DMS 273 (cell line): ENCODE measurements around the gene TRAK1.
"Not testable (repeated sequence)": the region's sequence is repeated elsewhere in the genome, so short reads cannot be mapped to it uniquely, and the experiment has no call there.

Experiments used
- DNase-seq: peaks from one replicate; lab custom pipeline; 2025; ENCODE audit not compliant: unreplicated experiment; lab: John Stamatoyannopoulos, UW

TRAK1 gene, protein sequence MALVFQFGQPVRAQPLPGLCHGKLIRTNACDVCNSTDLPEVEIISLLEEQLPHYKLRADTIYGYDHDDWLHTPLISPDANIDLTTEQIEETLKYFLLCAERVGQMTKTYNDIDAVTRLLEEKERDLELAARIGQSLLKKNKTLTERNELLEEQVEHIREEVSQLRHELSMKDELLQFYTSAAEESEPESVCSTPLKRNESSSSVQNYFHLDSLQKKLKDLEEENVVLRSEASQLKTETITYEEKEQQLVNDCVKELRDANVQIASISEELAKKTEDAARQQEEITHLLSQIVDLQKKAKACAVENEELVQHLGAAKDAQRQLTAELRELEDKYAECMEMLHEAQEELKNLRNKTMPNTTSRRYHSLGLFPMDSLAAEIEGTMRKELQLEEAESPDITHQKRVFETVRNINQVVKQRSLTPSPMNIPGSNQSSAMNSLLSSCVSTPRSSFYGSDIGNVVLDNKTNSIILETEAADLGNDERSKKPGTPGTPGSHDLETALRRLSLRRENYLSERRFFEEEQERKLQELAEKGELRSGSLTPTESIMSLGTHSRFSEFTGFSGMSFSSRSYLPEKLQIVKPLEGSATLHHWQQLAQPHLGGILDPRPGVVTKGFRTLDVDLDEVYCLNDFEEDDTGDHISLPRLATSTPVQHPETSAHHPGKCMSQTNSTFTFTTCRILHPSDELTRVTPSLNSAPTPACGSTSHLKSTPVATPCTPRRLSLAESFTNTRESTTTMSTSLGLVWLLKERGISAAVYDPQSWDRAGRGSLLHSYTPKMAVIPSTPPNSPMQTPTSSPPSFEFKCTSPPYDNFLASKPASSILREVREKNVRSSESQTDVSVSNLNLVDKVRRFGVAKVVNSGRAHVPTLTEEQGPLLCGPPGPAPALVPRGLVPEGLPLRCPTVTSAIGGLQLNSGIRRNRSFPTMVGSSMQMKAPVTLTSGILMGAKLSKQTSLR

DNA sequence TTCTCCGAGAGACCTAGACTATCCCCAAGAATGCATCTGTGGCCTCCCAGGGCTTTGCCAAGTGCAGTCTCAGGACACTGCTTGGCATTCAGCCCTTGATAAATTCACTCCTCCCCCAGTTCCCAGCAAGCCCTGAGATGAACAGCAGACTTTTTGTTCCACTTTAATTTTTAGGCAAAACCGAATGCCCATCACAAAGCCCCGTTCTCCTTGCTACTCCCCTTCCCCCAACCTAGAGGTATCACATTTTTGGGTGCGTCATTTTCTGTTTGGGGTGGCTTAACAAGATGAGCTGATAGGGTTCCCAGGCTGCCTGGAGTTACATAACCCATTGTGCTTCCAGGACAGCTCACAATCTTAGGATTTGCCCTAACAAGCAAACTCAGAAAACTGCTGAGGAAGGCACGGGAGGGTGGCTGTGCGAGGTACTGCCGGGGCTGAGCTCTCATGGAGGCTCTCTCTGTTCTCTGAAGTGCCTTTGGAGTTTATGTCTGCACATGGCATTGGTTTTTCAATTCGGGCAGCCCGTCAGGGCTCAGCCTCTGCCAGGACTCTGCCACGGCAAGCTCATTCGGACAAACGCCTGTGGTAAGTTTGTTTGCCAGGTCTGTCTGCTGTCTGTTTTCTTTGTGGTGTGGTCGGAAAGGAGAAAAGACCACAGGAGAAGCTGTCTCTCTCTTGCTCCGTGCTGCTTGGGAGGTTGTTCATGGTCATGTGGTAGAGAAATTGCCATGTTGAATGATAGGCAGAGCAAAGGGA is at the start of gene TRAK1:
Gene TRAK1 (plus strand): TSS at position 385 of the 759 bp plus-strand sequence. CDS start 113 bp downstream, at position 498.
- no peak for DNase-seq

DNA sequence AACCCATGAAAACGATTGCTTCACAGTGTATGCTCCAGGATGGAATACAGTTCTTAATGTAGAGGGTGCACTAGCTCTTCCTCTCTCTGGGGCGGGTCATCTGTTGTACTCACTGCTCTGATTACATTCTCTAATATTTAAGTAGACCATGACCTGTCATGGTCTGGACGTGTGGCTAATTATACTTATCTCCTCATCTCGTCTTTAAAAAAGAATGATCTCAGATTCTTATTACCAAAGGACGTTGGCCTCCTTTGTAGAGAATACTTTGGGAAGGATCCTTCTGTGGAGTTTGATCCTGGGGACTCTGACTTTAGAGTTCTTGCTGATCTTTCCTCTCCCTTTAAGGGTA is 48.4 kb upstream of the TRAK1 start:
- DNase-seq, result peak; percentile 49

DNA sequence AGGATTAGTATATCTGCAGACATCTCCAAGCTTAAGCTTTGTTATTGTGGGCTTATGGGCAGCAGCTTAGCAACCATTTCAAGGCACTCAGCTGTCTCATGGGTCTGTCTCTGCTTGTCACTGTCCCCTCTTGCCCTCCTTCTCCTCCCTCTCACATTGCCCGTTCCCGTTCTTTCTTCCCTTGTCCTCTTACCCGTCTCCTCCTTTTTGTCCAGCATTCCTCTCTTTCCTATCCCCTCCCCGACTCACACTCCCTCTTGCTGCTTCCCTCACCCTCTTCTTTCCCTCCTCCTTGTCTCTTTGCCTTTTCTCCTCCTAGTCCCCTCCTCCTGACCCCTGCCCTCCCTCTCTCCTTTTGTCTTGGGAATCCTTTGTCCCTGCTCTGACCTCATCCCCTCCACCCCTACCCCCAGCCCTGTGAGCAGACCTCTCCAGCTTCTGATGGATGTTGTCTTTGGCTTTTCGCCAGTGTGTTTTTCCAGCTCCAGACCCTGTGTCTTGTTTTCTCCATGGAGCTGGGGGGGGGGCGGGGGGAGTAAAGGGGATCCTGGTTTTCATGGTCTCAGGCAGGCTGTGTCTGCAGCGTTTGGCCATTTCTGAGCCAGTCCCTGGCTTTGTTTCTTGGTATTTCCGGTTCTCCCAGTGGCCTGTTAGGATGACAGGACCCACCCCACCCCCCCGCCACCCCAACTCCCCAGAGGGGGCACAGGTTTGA is 47.9 kb upstream of the TRAK1 start:
- DNase-seq, result peak; percentile 70

DNA sequence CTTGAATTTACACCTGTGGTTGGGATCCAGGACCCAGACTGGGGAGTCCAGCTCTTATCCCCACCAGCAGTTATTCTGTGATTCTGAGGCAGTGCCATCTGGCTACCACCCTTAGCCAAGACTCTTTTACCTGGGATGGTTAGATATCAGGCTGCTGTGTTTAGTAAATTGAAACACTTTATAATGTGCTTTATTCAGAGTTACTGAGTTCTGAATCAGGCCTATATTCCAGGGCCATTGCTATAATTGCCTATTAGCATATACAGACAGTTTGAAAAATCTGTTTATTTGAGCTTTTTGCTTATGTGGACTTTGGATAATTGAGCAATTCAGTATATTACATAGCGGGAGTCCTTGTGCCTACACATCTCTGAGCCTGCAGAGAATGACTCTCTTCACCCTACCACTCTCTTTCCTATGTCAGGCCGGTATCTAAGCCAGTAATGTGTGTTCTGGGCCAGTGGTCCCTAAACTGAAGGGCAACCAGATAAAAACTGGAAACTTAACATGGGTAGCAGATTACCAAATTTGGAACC is 45.4 kb upstream of the TRAK1 start:
- DNase-seq, result peak; percentile 48

DNA sequence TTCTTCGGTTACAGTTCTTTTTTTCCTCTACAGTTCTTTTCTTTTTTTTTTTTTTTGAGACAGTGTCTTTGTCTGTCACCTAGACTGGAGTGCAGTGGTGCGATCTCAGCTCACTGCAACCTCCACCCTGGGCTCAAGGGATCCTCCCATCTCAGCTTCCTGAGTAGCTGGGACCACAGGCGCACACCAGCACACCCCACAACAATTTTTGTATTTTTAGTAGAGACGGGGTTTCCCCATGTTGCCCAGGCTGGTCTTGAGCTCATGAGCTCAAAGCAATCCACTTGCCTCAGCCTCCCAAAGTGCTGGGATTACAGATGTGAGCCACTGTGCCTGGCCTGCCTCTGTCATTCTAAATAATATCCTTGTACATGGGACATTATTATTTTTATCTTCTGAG is 42.6 kb upstream of the TRAK1 start:
- DNase-seq, result not testable (repeated sequence)

DNA sequence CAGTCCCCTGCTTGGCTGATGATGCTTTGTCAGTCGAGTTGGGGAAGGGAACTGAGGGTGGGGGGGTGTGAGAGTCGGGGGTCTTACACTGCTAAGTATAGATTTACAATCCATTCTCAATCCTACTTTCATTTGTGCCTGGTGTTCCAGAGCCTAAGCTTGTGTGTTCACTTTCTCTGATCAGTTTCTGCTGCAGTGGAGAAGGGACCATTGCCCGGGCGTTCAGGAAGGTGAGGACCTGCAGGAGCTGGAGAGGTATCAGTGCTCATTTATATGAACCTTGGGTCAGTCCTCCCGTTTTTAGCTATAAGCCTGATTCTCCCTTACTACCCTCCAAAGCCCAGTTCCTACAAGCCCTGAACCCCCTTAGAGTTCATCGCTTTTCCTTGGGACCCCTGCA is 41.0 kb upstream of the TRAK1 start:
- no peak for DNase-seq

DNA sequence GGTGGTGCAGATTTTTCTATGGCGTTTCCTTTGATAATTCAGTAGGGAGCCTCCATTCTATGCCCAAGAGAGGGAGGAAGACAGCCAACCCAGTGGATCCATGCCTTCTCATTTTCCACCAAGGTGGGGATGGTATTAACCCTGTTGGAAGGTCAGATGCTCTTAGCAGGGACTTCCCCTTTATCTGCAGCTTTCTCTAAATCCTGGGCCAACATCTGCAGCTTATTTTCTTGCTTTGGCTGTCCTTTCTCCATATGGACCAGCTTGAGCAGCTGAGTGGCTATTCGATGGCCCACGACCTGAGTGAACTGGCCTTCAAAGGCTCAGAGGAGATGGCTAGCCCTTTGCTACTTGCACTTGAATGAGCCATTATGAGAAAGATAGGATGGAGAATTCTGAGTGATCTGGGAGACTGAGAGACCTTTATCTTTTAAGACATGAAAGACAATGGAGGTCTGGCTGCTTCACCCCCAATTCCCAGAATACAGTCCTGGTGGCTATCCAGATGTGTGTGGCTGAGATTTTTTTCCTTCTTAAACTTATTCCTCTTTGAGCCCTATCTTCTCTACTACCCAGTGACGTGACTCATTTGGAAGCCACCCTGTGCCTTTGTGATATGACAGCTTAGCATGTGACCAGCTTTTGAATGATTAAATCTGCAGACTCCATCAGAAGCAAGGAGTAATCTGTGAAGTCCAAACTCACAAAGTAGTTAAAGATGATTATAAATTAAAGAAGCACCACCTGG is 39.6 kb upstream of the TRAK1 start:
- DNase-seq, result no peak

DNA sequence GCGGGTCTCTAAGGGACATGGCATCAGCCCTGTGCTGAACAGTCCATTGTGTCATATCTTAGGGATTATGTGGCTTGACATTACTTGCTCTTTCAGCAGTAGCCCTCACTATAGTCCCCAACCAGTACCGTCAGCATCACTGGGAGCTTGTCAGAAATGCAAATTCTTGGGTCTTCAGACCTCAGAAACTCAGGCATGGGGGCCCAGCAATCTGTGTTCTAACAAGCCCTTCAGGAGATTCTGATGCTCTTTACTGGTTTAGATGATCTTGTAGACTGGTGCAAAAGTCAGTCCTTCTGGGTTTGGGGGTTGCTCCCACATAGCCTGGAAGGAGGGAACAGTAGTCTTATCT is 39.0 kb upstream of the TRAK1 start:
- no peak for DNase-seq

DNA sequence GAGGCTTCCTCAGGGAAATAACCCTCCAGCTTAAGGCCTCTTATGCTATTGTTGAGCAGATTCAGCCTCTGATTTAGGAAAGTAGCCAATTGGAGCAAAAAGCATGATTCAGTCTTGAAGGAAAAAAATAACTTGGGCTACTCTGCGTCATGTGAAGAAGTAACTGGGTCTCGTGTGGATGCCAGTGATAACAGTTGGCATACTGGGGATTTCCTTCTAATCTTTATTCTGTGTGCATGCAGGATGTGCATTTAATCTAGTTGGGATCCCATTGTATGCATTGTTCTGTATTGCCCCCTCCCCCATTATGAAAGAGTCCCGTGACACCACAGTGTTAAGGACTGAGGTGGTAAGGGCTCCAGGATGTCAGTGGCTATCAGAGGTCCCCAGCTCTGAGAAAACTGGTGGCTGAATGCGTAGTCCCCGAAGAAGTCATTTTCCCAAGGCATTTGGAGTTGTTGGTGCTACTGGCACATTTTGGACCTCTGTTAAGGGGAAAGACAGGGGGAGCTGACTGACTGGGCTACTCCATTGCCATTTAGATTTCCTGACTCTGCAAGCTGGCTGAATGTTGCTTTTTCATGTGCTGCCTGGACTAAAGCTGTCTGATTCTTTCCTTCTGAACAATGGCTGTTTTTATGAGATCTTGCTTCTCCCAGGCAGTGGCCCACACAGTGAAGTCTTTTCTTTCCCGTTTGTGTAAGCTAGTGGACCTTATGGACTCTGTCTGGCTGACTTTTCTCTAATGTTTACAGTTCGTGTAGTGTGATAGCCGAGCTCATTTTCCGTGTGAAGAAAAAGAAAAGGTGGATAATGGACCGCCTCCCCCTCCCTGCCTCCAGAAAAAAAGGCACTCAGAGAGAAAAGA is 38.4 kb upstream of the TRAK1 start:
- DNase-seq, result no peak

DNA sequence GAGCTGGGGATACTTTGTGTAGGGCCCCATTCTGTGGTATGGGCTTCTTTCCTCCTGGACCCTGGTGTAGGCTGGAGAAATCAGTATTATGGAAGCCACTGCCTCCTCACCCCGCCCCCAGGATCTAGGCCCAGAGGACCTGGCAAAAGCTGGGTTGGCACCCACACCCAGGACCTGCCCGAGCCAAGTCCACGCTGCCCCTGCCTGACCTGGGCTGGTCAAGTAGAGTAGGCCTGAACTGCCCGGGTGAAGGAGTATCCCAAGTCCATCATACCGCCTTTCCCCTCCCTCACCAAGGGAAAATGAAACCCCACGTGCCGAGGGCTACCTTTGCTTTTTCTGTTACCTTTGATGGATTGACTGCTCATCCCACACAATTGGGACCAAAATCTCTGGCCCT is 37.7 kb upstream of the TRAK1 start:
- DNase-seq, result no peak

DNA sequence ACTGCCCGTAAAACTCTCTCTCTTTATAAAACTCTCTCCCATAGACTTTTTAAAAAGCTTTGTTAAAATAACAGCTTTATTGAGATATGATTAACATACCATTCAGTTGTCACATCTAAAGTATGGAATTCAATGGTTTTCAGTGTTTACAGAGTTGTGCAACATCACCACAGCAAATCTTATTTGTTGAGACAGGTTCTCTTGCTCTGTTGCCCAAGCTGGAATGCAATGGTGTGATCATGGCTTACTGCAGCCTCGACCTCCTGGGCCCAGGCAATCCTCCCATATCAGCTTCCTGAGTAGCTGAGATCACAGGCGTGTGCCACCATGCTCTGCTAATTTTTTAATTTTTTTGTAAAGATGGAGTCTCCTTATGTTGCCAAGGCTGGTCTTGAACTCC is 35.9 kb upstream of the TRAK1 start:
- no peak for DNase-seq

DNA sequence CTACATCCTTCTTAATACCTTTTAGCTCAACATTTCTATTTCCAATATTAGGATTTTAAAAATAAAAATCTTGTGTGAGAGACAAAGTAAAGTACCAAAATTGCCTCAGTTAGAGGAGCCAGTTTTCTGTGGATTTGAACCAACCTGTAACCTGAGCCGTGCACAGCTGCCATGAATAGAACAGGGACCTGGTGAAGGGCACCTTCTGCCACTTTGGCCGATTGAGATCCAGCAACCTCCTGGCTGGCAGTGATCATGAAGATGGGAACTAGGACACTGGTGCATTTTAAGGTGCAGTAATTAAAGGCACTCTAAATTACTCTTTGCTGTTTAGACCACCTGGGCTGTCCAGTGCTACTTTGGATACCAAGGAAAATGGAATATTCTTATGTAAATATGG is 34.3 kb upstream of the TRAK1 start:
- DNase-seq, result peak; percentile 84

DNA sequence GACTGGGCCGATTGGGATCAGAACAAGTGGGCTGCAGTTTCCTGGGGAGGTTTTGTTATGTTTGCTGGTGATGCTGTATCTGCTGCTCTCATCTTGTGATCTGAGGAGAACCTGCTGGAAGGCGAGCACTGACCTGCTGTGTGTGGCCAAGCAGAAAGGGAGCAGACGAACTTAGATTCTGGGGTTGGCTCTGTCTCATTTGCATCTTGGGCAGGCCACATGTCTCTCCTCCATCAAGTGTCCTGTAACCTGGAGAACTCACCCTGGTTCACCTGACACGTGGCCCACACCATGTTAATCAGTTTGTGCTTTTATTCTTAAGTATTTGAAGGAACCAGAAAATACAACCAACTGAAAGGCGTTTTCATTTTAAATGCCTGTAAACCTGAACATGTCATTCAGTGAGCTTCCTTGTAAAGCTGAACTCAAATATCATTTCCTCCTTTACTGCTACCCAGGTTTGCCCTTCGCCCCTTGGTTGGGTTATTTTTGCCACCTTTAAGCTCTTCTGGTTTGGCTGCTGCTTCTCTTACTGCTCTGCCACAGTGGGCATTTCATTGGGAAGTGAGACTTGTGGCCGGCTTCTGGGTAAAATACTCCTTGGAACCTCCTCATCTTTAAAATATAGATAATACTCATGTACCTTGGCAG is 33.5 kb upstream of the TRAK1 start:
- peak; percentile 17 for DNase-seq

DNA sequence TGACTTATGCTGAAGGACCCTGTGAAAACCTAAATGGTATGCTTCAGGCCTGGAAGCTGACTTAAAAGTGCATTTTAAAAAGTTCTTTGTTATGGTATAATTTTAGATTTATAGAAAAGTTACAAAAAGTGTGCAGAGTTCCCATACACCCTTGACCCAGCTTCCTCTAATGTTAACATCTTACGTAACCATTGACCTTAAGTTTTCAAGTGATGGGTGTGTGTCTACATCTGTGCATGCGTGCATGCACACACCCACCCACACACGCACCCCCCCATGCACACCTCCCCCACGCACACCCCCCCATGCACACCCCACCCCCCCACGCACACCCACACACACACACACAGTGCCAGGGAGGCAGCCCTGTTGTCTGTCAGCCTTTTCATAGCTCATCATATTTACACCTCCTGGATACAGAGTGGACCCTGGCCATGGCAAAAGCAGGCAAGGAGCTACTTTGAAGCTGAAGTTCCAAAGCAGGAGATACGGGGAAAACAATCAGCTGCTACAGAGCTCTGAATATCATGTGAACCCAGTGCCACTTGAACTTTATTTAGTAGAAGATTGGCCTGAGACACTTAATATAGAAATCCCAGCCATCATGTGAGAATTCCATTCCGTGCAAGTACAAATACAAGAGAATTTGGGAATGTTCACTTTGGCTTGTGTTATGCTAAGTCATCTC is 30.0 kb upstream of the TRAK1 start:
- DNase-seq, result no peak

DNA sequence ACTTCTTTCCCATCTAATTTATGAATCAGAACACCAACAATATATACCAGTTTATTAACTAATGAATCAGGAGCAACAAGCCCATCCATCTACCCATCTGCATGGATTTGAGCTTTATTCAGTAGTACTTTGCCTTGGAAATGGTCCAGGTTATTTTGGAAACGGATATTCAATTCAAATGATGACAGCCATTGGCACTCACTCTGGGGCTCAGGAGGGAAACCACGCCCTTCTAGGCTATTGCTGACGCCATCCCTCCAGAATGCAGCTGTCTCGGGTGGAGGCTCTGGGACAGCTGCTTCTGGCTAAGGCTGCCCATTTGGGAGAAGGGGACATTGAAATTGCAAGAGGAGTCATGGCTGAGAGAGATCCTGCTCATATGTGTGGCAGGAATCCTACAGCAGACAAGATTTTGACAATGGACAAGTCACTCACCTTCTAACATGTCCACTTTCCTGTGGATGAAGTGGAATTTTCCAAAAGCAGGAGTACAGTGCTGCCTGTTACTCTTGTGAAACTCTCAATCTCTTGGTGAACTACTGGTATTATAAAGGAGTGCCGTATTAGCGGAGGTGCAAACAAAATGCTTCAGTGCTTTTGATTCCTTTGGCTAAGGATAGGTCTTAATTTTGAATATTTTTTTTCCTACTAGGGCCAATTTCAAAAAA is 29.3 kb upstream of the TRAK1 start:
- peak; percentile 90 for DNase-seq

DNA sequence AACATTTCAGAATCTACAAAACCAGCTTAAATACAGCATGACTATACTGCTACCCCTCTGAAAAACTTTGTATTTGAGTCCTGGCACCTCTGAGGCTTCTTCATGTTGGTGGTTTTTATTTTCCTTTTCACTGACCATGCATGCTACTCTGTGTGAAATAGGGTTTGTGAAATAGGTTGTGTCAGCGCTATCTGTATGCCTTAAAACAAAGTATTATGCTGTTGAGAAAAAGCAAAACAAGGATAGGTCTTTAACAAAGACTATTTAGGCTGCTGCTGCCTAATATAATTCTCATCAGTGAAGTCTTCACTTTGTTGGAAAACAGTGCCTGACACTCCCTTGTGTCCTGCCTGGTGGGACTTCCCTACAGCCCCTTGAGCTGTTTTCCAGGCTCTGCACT is 28.7 kb upstream of the TRAK1 start:
- DNase-seq, result no peak

DNA sequence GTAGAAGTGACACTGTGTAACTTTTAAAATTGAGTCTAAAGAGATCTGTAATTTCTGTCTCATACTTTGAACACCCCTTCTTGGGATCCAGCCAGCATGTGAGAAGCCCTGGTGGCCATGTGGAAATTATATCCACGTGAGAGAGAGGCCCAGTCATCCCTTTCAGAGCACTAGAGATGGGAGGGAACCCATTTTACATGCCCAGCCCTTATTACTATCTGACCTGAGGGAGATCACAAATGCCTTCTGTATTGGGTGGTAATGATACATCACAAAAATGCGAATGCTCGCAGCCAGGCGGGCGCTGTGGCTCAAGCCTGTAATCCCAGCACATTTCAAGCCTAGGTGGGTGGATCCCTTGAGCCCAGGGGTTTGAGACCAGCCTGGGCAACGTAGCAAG is 27.3 kb upstream of the TRAK1 start:
- peak; percentile 61 for DNase-seq
